HG02571 (cell line): ENCODE data around the gene DENND5A.

Experiments
- ATAC-seq: cut with Tn5 transposase; IDR thresholded peaks from one replicate; pipeline ENCODE4 v1.9.1; 2021; ENCODE audit warnings: mild to moderate bottlenecking, moderate library complexity; ENCODE audit not compliant: unreplicated experiment

DENND5A gene

DNA sequence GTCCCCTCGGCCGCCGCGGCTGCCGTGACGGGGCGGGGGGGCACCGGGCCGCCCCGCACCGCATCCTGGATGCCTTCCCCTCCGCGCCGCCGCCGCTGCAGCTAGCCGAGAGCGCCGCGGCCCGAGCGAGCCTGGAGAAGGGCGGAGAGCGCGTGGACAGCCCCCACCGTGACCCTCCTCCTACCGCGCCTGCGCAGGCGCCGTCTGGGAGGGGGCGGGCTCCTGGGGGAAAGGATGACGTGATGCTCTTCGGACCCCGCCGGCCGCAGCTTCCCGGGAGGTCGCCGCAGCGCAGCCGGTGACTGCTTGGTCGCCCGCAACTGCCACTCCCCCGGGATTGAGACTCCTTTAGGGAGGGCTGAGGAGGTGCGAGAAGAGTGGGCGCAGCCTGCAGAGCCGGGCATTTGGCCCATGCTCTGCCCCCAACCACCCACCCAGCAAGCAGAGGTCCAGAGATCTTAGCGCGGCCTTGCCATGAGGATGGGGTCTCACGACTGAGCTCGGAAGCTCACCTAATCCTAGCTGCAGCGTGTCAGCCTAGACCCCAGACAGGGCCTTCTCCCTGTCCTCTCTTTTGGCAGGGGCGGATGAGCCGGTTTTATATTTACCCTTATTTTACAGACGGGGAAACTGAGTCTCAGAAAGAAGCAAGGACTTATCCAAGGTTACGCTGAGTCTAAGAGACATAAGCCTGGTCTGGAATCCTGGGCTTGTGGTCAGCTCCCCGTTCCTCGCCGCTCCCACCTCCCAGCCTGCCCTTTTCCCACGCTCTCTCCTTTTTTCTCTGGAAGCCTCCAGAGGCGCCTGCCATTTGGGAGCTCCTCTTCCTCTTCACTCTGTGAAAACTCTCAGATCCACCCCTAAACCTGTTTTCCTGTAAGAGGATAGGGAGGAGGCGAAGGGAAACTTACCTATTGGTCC, at the start of gene DENND5A:
Gene DENND5A (minus strand): TSS at position 140 of the 921 bp plus-strand sequence. CDS start 281 bp downstream, outside the sequence.
- no peak for ATAC-seq

DNA sequence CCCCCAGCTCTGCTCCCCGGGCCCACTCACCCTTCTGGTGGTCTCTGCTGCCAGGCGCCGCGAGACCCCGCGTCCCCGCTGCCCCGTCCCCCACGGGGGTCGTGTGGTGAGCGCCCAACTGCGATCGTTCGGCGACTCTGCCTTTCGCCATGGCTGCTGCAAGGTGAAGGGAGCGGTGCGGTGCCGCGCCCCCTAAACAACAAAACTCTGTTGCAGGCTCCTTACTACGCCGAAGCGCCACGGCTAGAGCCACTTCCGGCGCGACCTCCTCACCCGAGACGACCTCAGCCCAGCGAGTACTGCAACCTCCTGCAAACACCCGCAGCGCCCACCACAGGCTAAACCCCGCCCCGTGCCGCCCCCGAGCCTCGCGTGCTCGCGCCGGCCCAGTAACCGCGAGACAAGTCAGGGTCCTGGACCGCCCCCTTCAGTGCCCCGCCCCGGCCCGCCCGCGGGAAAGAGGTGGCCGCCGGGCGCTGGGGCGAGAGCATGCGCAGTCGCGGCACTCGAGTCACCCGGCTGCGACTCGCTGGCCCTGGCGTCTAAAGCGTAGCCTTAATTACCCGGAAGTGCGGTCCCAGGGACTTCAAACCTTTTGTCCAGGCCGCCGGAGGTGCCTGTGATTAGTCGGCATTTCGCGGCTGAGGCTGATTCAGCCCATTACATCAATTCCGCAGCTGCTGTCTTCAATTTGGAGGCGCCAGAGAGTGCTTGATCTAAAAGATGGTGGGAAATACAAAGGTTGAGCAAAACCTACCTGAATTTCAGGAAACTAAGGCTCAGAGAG, 49.3 kb upstream of the DENND5A start, which contains the start of gene TMEM41B:
Gene TMEM41B (minus strand): TSS at position 303 of the 787 bp plus-strand sequence. CDS start 152 bp downstream, at position 151.
- ATAC-seq: peak; percentile 93

DNA sequence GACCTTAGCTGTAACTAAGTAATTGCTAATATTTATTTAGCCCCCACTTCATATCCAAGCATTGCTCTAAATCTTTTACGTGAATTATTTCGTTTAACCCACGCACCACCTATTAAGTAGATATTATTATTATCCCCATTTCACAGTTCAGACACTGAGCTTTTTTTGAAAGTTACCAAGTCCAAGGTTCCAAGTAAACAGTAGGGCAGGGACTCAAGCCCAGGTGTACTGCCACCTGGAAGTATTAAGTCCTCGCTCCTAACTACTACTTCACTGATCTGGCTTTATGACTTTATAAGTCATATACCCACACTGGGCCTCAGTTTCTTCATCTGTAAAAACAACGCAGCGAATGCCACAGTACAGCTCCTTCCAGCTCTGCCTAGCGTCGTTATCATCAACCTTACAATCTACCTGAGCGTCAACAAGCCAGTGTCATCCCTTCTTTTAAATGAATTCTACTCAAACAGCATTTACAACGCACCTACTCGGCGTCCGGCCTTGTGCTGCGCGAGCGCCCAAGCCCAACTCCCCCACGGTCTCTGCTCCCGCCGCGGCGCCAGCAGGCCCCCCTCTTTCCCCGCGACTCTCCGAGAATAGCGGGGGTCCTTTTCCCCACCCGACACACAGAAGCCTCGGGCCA, 48.6 kb upstream of the DENND5A start:
- peak; percentile 21 for ATAC-seq

DNA sequence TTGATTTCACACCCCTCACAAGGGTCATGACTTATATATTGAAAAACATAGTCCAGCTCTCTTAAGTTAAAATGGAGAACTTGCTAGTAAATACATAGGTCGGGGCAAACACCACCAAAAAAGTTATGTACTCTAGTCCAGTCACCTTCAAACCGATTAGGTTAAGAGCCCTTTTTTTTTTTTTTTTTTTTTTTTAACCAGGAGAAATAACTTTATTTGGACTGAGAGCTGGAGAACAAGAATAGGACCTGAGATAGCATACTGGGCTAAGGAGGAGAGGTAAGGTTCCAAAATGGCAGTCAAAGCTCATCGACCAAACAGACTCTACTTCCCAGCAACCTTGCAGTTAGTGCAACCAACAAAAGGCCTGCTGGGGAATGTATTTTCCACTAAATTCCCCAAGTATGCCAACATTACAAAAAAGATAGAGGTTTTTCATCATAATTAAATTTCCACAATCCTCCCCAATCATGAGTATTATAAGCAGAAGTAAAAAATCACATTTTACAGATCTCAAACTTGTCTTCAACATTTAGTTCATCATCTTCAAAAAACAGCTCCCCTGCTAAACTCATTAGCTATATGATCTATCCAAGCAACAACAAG, 45.4 kb upstream of the DENND5A start:
- ATAC-seq: no peak

DNA sequence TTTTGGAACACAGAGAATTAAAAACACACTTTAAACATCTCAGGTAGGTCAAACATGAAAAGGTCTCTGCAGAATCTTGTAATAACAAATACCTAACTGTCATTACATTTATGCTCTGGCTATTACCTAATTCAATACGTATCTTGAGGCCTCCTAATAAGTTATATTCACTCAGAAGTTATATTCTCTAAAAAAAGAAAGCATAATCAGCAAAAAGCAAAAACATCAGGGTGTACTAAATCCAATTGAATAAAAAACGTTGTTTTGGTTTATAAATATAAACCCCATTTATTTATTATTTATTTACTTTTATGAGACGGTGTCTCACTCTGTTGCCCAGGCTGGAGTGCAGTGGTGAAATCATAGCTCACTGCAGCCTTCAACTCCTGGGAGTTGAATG, 39.0 kb upstream of the DENND5A start:
- ATAC-seq: no peak

DNA sequence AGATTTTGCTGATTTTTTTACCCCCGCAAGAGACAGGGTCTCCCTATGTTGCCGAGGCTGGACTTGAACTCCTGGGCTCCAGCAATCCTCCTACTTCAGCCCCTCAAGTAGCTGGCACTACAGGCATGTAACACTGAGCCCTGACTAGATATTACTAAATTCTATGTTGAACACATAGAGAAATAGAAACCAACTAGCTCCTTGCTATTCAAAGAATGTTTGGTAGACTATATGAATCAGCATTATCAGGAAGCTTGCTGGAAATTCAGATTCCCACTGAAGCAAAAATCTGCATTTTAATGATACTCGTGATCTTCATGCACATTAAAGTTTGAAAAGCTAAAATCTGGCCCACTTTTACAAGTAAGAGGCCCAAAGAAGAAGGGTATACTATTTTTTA, 37.3 kb upstream of the DENND5A start:
- ATAC-seq: no peak

DNA sequence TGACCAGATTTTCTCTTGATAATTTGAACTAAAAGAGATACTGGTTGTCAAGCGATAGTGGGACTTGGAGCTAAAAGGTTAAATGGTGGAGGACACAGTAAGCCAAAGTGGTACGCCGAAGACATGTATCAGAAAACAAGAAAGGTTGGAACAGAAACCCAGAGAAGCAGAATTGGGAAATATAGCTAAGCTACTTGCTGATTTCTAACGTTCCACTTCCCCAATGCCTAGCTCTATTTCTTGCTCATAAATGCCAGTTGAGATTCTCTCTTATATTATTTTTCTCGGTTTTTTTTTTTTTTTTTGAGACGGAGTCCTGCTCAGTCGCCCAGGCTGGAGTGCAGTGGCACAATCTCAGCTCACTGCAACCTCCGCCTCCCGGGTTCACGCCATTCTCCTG, 36.6 kb upstream of the DENND5A start:
- ATAC-seq: no peak

DNA sequence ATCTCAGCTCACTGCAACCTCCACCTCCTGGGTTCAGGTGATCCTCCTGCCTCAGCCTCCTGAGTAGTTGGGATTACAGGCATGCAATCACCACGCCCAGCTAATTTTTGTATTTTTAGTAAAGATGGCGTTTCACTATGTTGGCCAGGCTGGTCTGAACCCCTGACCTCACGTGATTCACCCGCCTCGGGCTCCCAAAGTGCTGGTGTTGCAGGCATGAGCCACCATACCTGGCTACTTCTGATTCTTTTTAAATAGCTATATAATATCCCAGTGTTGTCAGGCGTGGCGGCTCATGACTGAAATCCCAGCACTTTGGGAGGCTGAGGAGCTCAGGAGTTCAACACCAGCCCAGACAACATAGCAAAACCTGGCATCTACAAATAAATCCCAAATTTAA, 28.5 kb upstream of the DENND5A start:
- no peak for ATAC-seq

DNA sequence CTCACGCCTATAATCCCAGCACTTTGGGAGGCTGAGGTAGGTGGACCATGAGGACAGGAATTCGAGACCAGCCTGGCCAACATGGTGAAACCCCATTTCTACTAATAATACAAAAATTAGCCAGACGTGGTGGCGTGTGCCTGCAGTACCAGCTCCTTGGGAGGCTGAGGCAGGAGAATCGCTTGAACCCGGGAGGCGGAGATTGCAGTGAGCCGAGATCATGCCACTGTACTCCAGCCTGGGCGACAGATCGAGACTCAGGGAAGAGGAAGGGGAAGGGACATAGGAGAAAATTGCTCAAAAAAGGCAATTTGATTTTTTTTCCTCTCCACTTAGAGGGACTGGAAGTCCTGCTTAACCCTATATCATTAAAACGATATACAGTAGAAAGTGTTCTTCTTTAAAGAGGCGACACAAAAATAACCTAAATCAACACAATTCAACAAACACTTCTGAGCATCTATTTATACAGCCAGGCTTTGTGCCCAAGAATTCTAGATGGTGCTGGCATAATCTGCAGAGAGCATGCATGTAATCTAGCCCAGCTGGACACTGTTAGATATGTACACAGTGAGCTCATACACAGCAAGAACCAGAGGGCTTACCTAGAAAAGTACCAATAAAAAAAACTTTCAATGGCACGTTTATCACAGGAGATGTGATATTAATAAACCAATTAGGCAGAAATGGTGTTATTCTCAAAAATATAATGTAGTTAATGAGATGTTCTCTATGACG, 20.9 kb upstream of the DENND5A start:
- no peak for ATAC-seq

DNA sequence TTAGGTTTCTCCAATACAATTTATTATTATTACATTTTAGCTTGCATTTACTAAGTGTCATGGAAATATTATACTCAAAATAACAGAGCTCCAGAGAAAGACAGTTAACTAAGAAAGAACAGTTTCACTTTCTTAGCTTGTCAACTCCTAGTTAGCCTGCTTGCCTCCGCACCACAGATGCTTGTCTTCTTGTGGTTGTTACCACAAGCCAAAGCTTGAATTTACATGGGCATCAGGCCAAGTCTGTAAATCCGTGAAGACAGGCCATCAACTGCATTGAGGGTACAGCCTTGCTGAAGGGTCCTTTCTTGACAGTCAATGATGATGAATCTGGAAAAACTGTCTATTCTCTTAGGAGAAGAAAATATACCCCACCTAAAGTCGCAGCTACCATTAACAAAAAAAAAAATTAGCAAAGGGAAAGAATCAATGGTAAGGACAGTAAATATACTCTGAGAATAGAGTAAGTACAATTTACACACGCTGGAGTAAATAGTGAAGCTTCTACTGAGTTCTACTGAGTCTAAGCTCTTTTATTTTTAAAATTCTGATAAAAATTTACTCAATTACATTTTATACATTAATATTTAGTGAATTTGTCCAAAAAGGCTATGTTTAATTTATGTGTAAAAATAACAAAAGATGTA, 15.6 kb upstream of the DENND5A start:
- ATAC-seq: peak; percentile 82

DNA sequence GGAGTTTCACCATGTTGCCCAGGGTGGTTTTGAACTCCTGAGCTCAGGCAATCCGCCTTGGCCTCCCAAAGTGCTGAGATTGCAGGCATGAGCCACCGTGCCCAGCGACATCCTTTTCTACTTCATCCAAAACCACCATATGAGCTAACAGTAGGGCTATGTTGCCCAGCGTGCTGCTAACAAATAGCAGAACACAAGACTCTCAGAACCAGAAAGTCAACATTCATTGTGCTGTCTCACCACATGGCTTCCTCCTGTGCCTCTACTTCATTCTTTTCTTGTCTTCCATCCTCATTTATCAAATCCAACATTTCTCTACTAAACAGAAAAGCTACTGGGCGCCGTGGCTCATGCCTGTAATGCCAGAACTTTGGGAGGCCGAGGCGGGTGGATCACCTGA, 12.0 kb upstream of the DENND5A start:
- no peak for ATAC-seq

DNA sequence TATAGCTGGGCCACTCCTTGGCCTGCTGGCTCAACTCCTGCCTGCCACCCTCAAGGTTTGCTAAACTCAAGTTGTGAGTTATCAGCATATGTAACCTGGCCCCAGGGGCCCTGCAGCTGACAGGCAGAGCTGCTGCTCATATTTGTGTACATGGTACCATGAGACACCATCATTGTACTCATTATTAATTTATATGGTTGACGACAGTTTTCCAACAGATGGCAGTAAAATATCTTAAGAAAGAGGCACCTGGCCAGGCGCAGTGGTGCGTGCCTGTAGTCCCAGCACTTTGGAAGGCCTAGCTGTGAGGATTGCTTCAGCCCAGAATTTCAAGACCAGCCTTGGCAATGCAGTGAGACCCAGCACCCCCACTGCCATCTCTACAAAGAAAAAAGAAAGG, 11.4 kb upstream of the DENND5A start:
- no peak for ATAC-seq

DNA sequence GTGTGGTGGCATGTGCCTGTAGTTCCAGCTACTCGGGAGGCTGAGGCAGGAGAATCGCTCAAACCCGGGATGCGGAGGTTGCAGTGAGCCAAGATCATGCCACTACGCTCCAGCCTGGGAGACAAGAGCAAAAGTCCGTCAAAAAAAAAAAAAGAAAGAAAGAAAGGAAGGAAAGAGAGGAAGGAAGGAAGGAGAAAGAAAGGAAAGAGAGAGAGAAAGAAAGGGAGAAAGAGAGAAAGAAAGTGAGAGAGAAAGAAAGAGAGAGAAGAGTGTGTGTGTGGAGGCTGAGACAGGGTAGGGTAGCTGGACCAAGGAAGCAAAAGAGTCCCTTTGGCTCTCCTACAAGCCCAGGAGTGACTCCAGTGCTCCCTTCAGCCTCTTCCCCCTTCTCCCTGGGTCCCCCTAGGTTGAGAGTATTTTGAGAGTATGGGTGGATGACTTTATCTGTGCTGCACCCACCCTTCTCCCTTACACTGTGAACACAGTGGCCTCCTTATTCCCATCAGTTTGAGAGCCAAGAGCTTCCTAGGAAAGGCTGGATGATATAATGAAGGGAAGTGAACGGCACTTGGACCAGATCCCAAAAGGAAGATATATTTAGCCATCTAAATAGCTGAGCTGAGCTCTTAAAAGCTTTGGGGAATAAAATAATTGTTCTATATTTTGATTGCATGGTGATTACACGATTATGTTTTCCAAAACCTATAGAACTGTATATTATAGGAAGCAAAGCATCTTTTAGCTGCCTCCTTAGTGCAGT, 9.5 kb upstream of the DENND5A start:
- ATAC-seq: no peak

DNA sequence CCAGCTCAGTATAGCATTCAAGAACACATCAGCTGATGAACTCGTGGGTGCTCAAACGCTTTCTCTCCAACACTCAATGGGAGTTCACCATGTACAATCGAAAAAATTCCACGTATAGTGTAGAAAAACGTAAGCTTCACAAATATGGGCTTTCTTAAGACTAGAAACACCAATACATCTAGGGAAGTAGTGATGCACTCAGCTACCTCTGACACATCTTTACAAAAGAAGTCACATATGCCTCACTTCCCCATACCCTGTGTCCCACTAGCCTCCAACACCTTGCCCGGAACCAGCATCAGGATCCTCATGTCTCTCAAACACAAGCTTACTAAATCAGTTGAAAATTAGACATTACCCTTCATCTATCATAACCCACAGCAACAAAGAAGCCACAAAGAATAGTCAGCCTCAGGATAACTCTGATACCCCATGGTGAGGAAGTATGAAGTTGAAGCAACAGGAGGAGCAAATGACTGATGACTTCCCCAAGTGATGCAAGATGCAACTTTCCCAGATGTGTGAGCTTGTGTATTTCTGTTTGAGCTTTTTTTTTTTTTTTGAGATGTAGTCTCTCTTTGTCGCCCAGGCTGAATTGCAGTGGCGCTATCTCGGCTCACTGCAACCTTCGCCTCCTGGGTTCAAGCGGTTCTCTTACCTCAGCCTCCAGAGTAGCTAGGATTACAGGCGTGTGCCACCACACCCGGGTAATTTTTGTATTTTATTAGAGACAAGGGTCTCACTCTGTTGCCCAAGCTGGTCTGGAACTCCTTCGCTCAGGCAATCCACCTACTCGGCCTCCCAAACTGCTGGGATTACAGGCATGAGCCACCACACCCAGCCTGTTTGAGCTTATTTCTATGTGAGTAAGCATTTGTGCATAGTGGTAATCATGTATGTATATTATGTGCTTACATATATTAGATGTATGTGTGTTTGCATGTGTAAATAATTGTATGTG, 8.5 kb upstream of the DENND5A start:
- no peak for ATAC-seq

DNA sequence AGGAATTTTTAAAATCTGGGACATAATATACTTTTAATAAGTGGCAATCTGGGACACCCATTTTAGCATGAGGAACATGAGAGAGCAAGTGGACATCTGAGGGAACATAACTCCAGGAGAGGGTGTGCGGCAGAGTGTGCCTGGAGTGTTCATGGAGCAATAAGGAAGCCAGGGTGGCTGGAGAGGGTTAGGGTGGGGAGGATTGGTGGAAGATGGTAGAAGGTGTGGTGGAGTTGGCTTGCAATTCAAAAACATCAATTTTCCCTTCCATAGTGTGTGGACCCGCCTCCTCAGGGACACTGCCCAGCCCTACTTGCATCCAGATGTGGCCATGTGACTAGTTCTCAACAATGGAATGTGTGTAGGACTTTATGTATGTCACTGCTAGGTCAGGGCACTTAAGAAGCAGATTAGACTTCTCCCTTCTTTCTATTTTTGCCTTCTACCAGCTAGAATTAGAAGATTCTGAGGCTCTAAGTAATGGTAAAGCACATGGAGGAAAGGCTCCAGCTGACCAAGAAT, 4.4 kb upstream of the DENND5A start:
- no peak for ATAC-seq

DNA sequence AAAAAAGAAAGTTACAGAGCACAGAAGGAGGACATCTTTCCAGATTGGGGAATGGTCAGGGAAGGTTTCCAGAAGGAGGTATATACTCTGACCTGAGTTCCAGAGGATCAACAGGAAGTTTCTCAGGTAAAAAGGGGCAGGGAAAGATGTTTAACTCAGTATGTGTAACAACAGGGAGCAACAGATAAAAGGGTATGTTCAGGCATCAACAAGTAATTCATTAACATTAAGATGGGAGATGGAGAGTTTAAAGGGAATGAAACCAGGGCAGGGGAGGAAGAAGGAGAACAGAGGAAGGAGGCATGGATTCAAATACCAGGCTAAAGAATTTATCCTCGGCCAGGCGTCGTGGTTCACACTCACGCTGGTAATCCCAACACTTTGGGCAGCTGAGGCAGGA, 2.5 kb upstream of the DENND5A start:
- no peak for ATAC-seq

DNA sequence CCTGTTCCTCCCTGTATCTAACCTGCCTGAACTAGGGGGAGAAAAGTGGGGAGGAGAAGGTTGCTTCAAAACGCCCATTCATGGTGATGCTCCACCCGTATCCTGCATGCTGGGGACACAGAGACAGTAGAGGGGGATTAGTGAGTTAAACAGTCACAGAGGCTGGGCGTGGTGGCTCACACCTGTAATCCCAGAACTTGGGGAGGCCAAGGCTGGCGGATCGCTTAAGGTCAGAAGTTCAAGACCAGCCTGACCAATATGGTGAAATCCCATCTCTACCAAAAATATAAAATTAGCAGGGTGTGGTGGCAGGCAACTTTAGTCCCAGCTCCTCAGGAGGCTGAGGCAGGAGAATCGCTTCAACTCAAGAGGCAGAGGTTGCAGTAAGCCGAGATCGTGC, 1.8 kb upstream of the DENND5A start:
- no peak for ATAC-seq
